ENCODE measurements around the gene EIF4H. TPM values are rescaled to one million over a fixed set of nuclear protein-coding genes. Genes with fewer than 3 reads are reported as not detected.
"Not testable (repeated sequence)": the region's sequence is repeated elsewhere in the genome, so short reads cannot be mapped to it uniquely, and the experiment has no call there.

The EIF4H gene
- total and polyA plus RNA-seq, 2 of the 8 experiments (the other 6 are each of a cell fraction or from before 2014, with no cell fraction given) = 323 to 382 TPM

- 96% methylated on average over 12 of the region's 13 CpGs; no CpG with 5 or more reads in 1 of the 2 experiments for WGBS, 2 experiments (ENCODE audit: extremely low coverage in 1 of 2, insufficient coverage in 1 of 2, insufficient read length in 1 of 2, insufficient replicate concordance in 2 of 2, low coverage in 1 of 2, low lambda C conversion rate in 2 of 2, missing lambda C conversion rate in 1 of 2)
These were observed 50.8 kb downstream of the EIF4H start for GRCh38 chr7:74224907-74225306.

More at GRCh38 chr7:74224907-74225306, 50.8 kb downstream of the EIF4H start:
- H3K27ac ChIP-seq (ENCODE audit: low read depth, low read length); H4K5ac ChIP-seq (ENCODE audit: insufficient read length, low read depth, low read length); H2AFZ ChIP-seq (ENCODE audit: low read length); H3K14ac ChIP-seq (ENCODE audit: insufficient read length); FAIRE-seq; DNase-seq (ENCODE audit: low read depth in 1 of 2, low spot score in 2 of 2); H3K4me2 ChIP-seq (ENCODE audit: insufficient read depth in 1 of 2, low read depth in 2 of 2, low read length in 2 of 2); H2BK120ac ChIP-seq (replicated peaks; ENCODE audit: low read depth, low read length); H2BK5ac ChIP-seq (ENCODE audit: low read depth, low read length); H2BK15ac ChIP-seq (ENCODE audit: low read length); H3K79me1 ChIP-seq (ENCODE audit: low read depth, low read length); H3K4ac ChIP-seq (replicated peaks; ENCODE audit: insufficient read length, low read depth, low read length); H3K9ac ChIP-seq (replicated peaks in 1 of 4; ENCODE audit: extremely low read depth in 1 of 4, low read depth in 3 of 4, low read length in 3 of 4); H3K23ac ChIP-seq (ENCODE audit: insufficient read length); H3K56ac ChIP-seq (replicated peaks; ENCODE audit: insufficient read length, low read depth, low read length); H3K79me2 ChIP-seq (ENCODE audit: control insufficient read depth in 1 of 2, insufficient read depth in 2 of 2, low read length in 2 of 2); H3K4me1 ChIP-seq (replicated peaks in 1 of 4; ENCODE audit: control insufficient read depth in 3 of 4, insufficient read depth in 4 of 4, low read length in 3 of 4); H4K8ac ChIP-seq (ENCODE audit: extremely low read depth, insufficient read depth, low read length); H3K27me3 ChIP-seq (replicated peaks in 1 of 4; ENCODE audit: control insufficient read depth in 3 of 4, extremely low read depth in 1 of 4, insufficient read depth in 3 of 4, low read length in 3 of 4); H2BK20ac ChIP-seq (ENCODE audit: low read length); H3K23me2 ChIP-seq (ENCODE audit: low read depth, low read length); H2BK12ac ChIP-seq (ENCODE audit: low read depth, low read length); H2AK5ac ChIP-seq (ENCODE audit: low read depth, low read length); H3K9me3 ChIP-seq (ENCODE audit: insufficient read depth in 2 of 2, low read depth in 1 of 2, low read length in 1 of 2); H3K4me3 ChIP-seq (ENCODE audit: extremely low read depth in 1 of 4, insufficient read depth in 2 of 4, low read depth in 3 of 4, low read length in 4 of 4); H3K18ac ChIP-seq (ENCODE audit: extremely low read depth, low read length); H4K91ac ChIP-seq (replicated peaks; ENCODE audit: insufficient read length, low read length): not testable (repeated sequence)
- H3K36me3 ChIP-seq (ENCODE audit: control insufficient read depth in 2 of 4, insufficient read depth in 4 of 4, low read length in 3 of 4) = peaks cover 2 to 23% (median 9%) of the 10 kb centered on the region in 4 experiments; a peak in 7 of 8 replicates
- POLR2A ChIA-PET (ENCODE audit: partially characterized antibody) = interaction anchor here (0.6 to 2.1 kb wide), 2 partner anchors 15 to 427 kb away, joined by 4 to 7 read pairs; partner anchors contain the start of gene LAT2
- TF ChIP-seq POLR2AphosphoS5 (IDR thresholded peaks at IDR 0.05; ENCODE audit: low read depth, low read length) = 0 out of 2 replicates have a peak, but pooled peaks have one; percentile 9
- peaks cover 4 to 12% of the 10 kb centered on the region in 2 experiments for H4K20me1 ChIP-seq (replicated peaks in 1 of 2; ENCODE audit: control insufficient read depth in 1 of 2, insufficient read depth in 2 of 2, low read length in 2 of 2)
- CTCF ChIA-PET (ENCODE audit: partially characterized antibody) = interaction anchor here (0.6 to 8.3 kb wide), 3 partner anchors 18 to 427 kb away, joined by 3 to 71 read pairs (median 3); no protein-coding TSS in a partner anchor

All from H1 (cell line).